ENCODE data around the gene TAS2R19. TPM values are rescaled to one million over a fixed set of nuclear protein-coding genes. Genes with fewer than 3 reads are reported as not detected.

Gene TAS2R19
- total and polyA plus RNA-seq, 2 experiments from 2014 or later = 3.5 TPM; not detected in 1

GRCh38 chr12:11015775-11016430, 6.5 kb downstream of the TAS2R19 start:
- no peaks in the 10 kb centered on the region for H3K9me3 ChIP-seq (ENCODE audit: low read depth)
- no peak overlapping the region for H3K4me3 ChIP-seq
- DNase-seq (ENCODE audit: low read depth in 1 of 2, low spot score in 1 of 2) = no peak
- H3K27ac ChIP-seq = no peak overlapping the region
- no peaks in the 10 kb centered on the region for H3K36me3 ChIP-seq
- H3K27me3 ChIP-seq = no peaks in the 10 kb centered on the region
- H3K4me1 ChIP-seq (ENCODE audit: low read depth) = no peaks in the 10 kb centered on the region
- no peak for TF ChIP-seq CTCF (IDR thresholded peaks at IDR 0.05; ENCODE audit: low read depth, low read length)

GRCh38 chr12:11014234-11014633, 8.2 kb downstream of the TAS2R19 start:
- no peak overlapping the region for H3K27ac ChIP-seq
- H3K9me3 ChIP-seq (ENCODE audit: low read depth) = no peaks in the 10 kb centered on the region
- no peak overlapping the region for H3K4me3 ChIP-seq
- no peaks in the 10 kb centered on the region for H3K27me3 ChIP-seq
- H3K4me1 ChIP-seq (ENCODE audit: low read depth) = no peaks in the 10 kb centered on the region
- TF ChIP-seq CTCF (IDR thresholded peaks at IDR 0.05; ENCODE audit: low read depth, low read length) = no peak
- H3K36me3 ChIP-seq = no peaks in the 10 kb centered on the region
- DNase-seq (ENCODE audit: low read depth in 1 of 2, low spot score in 1 of 2) = no peak

GRCh38 chr12:11007608-11008007, 14.8 kb downstream of the TAS2R19 start:
- DNase-seq (ENCODE audit: low read depth in 1 of 2, low spot score in 1 of 2) = no peak
- Histone ChIP-seq H3K27me3 (no peaks in the 10 kb centered on the region), H3K9me3 (ENCODE audit: low read depth) (no peaks in the 10 kb centered on the region), H3K4me3 (no peak overlapping the region), H3K4me1 (ENCODE audit: low read depth) (no peaks in the 10 kb centered on the region), H3K36me3 (no peaks in the 10 kb centered on the region), H3K27ac (no peak overlapping the region)
- TF ChIP-seq CTCF (IDR thresholded peaks at IDR 0.05; ENCODE audit: low read depth, low read length) = no peak

- DNase-seq (ENCODE audit: low read depth in 1 of 2, low spot score in 1 of 2) = no peak
- H3K27me3 ChIP-seq = no peaks in the 10 kb centered on the region
- H3K9me3 ChIP-seq (ENCODE audit: low read depth) = no peaks in the 10 kb centered on the region
- no peak within 1 kb of the TSS for H3K4me3 ChIP-seq
- peaks cover 3% of the 10 kb centered on the region for H3K36me3 ChIP-seq
- H3K27ac ChIP-seq = no peak within 1 kb of the TSS
- no peak for TF ChIP-seq CTCF (IDR thresholded peaks at IDR 0.05; ENCODE audit: low read depth, low read length)
- H3K4me1 ChIP-seq (ENCODE audit: low read depth) = no peaks in the 10 kb centered on the region
Observed at GRCh38 chr12:10998204-10998603, 24.2 kb downstream of the TAS2R19 start, which contains the start of gene TAS2R20. TSS of gene TAS2R20 (minus strand) at chr12:10998304. CDS start at chr12:10997875, 429 bp downstream.

GRCh38 chr12:10994307-10994706, 28.1 kb downstream of the TAS2R19 start:
- H3K4me1 ChIP-seq (ENCODE audit: low read depth) = no peaks in the 10 kb centered on the region
- H3K4me3 ChIP-seq = no peak overlapping the region
- H3K36me3 ChIP-seq = peaks cover 3% of the 10 kb centered on the region
- H3K27me3 ChIP-seq = no peaks in the 10 kb centered on the region
- TF ChIP-seq CTCF (IDR thresholded peaks at IDR 0.05; ENCODE audit: low read depth, low read length) = no peak
- H3K27ac ChIP-seq = no peak overlapping the region
- DNase-seq (ENCODE audit: low read depth in 1 of 2, low spot score in 1 of 2) = no peak
- H3K9me3 ChIP-seq (ENCODE audit: low read depth) = no peaks in the 10 kb centered on the region

All from cardiac muscle cell (in vitro differentiated cells and primary cell).